SK-N-SH treated with all-trans-retinoic acid at 6 μM for 48 hours (cell line): ENCODE results near the gene DUSP16.

Experiments used
- ATAC-seq: fragments of 200-7000 bp; cut with Tn5 transposase; 3 replicates; pipeline ENCODE4 v1.9.1; 2020; ENCODE audit warnings: mild to moderate bottlenecking, moderate library complexity
- ARNTL ChIP-seq: fragments of 450-650 bp; formaldehyde crosslinking; IDR thresholded peaks from 2 replicates; pipeline ENCODE4 v1.5.0; 2020; ENCODE audit warnings: low read depth, mild to moderate bottlenecking, moderate library complexity, borderline replicate concordance
- BACH2 ChIP-seq: fragments of 250-450 bp; sonication (Bioruptor Pico); IDR thresholded peaks from 2 replicates; pipeline ENCODE4 v1.9.0; 2021; ENCODE audit warnings: mild to moderate bottlenecking, borderline replicate concordance
- CSDC2 ChIP-seq: fragments of 250-450 bp; sonication (Bioruptor Pico); IDR thresholded peaks from 2 replicates; pipeline ENCODE4 v1.5.0; 2020; ENCODE audit warnings: mild to moderate bottlenecking, moderate library complexity
- ESRRG ChIP-seq: fragments of 250-450 bp; sonication (Bioruptor Pico); IDR thresholded peaks from 2 replicates; pipeline ENCODE4 v1.6.1; 2021; ENCODE audit warnings: mild to moderate bottlenecking
- GLIS3 ChIP-seq: fragments of 250-450 bp; sonication (Bioruptor Pico); IDR thresholded peaks from 2 replicates; pipeline ENCODE4 v1.5.0; 2020; ENCODE audit warnings: mild to moderate bottlenecking, moderate library complexity
- OSR1 ChIP-seq: fragments of 250-450 bp; sonication (Bioruptor Pico); IDR thresholded peaks from 2 replicates; pipeline ENCODE4 v1.8.0; 2022; ENCODE audit warnings: moderate library complexity, mild to moderate bottlenecking, inconsistent platforms
- PATZ1 ChIP-seq: fragments of 250-450 bp; sonication (Bioruptor Pico); IDR thresholded peaks from 2 replicates; pipeline ENCODE4 v1.8.0; 2020; ENCODE audit warnings: mild to moderate bottlenecking, moderate library complexity, borderline replicate concordance
- PPARA ChIP-seq: fragments of 250-450 bp; sonication (Bioruptor Pico); IDR thresholded peaks from 2 replicates; pipeline ENCODE4 v1.5.0; 2020; ENCODE audit warnings: mild to moderate bottlenecking, borderline replicate concordance
- RARB ChIP-seq: fragments of 250-450 bp; sonication (Bioruptor Pico); IDR thresholded peaks from 2 replicates; pipeline ENCODE4 v1.8.0; 2021; ENCODE audit warnings: mild to moderate bottlenecking, moderate library complexity
- SNAI2 ChIP-seq: fragments of 250-450 bp; sonication (Bioruptor Pico); IDR thresholded peaks from 2 replicates; pipeline ENCODE4 v1.5.0; 2020; ENCODE audit warnings: mild to moderate bottlenecking, moderate library complexity
- TCF4 ChIP-seq: fragments of 250-450 bp; sonication (Bioruptor Pico); IDR thresholded peaks from 2 replicates; pipeline ENCODE4 v1.8.0; 2021; ENCODE audit warnings: mild to moderate bottlenecking, moderate library complexity, borderline replicate concordance
- ZC3H10 ChIP-seq: fragments of 250-450 bp; sonication (Bioruptor Pico); IDR thresholded peaks from 2 replicates; pipeline ENCODE4 v1.5.1; 2021; ENCODE audit warnings: mild to moderate bottlenecking, moderate library complexity
- ZFP3 ChIP-seq: fragments of 250-450 bp; sonication (Bioruptor Pico); IDR thresholded peaks from 2 replicates; pipeline ENCODE4 v1.5.0; 2020; ENCODE audit warnings: mild to moderate bottlenecking, moderate library complexity
- ZFP30 ChIP-seq: fragments of 450-650 bp; formaldehyde crosslinking; IDR thresholded peaks from 2 replicates; pipeline ENCODE4 v1.5.0; 2022; ENCODE audit warnings: mild to moderate bottlenecking, moderate library complexity
- ZNF565 ChIP-seq: fragments of 450-650 bp; formaldehyde crosslinking; conservative IDR thresholded peaks from 2 replicates; pipeline ENCODE4 v1.5.0; 2020; ENCODE audit warnings: low read depth, mild to moderate bottlenecking, moderate library complexity
- ZNF70 ChIP-seq: fragments of 450-650 bp; formaldehyde crosslinking; IDR thresholded peaks from 2 replicates; pipeline ENCODE4 v1.5.0; 2020; ENCODE audit warnings: mild to moderate bottlenecking, moderate library complexity
- ZNF8 ChIP-seq: fragments of 450-650 bp; formaldehyde crosslinking; IDR thresholded peaks from 2 replicates; pipeline ENCODE4 v1.5.0; 2020; ENCODE audit warnings: mild to moderate bottlenecking, moderate library complexity
- TF ChIP-seq, protein P1 (sequence below): fragments of 250-450 bp; sonication (Bioruptor Pico); IDR thresholded peaks from 2 replicates; pipeline ENCODE4 v1.5.0; 2020; ENCODE audit warnings: mild to moderate bottlenecking, moderate library complexity
- TF ChIP-seq, protein P2 (sequence below): fragments of 250-450 bp; sonication (Bioruptor Pico); IDR thresholded peaks from 2 replicates; pipeline ENCODE4 v1.5.1; 2020; ENCODE audit warnings: low read depth, mild to moderate bottlenecking, moderate library complexity
- TF ChIP-seq, protein P3 (sequence below): fragments of 250-450 bp; sonication (Bioruptor Pico); IDR thresholded peaks from 2 replicates; pipeline ENCODE4 v1.5.1; 2021; ENCODE audit warnings: mild to moderate bottlenecking, moderate library complexity

The DUSP16 gene

DNA sequence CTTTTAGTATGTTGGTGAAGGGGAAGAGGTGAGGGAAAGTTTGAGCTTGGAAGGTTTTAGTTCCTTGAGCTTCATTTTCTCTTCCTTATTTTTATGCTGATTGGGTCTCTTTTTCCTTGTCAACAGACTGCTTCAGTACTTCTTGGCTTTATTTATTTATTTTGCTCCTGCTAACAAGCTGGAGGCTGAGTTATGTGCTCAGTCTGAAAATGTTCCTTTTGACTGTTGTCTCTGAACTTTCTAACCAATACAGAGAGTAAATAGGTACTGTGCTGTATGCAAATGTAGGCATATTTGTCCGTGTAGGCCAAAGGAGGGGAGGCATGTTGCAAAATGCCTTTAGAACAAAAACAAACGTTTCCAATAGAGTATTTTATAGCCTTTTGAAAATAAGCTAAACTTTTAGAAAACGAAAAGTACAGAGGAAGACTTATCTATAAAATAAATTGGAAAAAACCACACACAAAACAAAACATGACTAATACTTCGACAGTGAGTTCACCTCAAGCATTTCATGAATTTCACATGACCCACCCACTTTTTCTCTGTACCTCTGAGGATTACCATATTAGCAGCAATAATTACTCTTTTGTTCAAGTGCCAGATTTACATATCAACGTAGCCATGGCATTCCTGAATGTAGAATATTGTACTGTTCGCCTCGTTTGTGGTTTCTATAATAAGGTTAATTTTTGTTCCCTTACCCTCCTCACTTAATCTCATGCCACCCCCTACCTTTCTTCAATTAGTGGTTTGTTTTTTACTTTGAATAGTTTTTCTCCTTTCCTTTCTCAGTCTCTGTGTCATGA is 44.3 kb upstream of the DUSP16 start:
- ATAC-seq, result no peak
- no peak for TF ChIP-seq ZNF565 (CRISPR knock-in tag)
- TF ChIP-seq, protein P1, sequence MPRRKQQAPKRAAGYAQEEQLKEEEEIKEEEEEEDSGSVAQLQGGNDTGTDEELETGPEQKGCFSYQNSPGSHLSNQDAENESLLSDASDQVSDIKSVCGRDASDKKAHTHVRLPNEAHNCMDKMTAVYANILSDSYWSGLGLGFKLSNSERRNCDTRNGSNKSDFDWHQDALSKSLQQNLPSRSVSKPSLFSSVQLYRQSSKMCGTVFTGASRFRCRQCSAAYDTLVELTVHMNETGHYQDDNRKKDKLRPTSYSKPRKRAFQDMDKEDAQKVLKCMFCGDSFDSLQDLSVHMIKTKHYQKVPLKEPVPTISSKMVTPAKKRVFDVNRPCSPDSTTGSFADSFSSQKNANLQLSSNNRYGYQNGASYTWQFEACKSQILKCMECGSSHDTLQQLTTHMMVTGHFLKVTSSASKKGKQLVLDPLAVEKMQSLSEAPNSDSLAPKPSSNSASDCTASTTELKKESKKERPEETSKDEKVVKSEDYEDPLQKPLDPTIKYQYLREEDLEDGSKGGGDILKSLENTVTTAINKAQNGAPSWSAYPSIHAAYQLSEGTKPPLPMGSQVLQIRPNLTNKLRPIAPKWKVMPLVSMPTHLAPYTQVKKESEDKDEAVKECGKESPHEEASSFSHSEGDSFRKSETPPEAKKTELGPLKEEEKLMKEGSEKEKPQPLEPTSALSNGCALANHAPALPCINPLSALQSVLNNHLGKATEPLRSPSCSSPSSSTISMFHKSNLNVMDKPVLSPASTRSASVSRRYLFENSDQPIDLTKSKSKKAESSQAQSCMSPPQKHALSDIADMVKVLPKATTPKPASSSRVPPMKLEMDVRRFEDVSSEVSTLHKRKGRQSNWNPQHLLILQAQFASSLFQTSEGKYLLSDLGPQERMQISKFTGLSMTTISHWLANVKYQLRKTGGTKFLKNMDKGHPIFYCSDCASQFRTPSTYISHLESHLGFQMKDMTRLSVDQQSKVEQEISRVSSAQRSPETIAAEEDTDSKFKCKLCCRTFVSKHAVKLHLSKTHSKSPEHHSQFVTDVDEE (CRISPR knock-in tag), result no peak
- no peak for TF ChIP-seq RARB (CRISPR knock-in tag)
- TF ChIP-seq, protein P2, sequence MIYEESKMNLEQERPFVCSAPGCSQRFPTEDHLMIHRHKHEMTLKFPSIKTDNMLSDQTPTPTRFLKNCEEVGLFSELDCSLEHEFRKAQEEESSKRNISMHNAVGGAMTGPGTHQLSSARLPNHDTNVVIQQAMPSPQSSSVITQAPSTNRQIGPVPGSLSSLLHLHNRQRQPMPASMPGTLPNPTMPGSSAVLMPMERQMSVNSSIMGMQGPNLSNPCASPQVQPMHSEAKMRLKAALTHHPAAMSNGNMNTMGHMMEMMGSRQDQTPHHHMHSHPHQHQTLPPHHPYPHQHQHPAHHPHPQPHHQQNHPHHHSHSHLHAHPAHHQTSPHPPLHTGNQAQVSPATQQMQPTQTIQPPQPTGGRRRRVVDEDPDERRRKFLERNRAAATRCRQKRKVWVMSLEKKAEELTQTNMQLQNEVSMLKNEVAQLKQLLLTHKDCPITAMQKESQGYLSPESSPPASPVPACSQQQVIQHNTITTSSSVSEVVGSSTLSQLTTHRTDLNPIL (CRISPR knock-in tag), result no peak
- TF ChIP-seq CSDC2 (CRISPR knock-in tag), result no peak
- TF ChIP-seq ZFP3 (CRISPR knock-in tag), result no peak
- no peak for TF ChIP-seq SNAI2
- no peak for TF ChIP-seq BACH2 (CRISPR knock-in tag)
- no peak for TF ChIP-seq ARNTL (CRISPR knock-in tag)
- no peak for TF ChIP-seq ZC3H10 (CRISPR knock-in tag)
- no peak for TF ChIP-seq GLIS3 (CRISPR knock-in tag)
- no peak for TF ChIP-seq ZNF8 (CRISPR knock-in tag)
- TF ChIP-seq OSR1 (CRISPR knock-in tag), result no peak
- no peak; the same call in 1 of the 2 replicates for TF ChIP-seq PATZ1 (CRISPR knock-in tag)
- no peak for TF ChIP-seq ESRRG (CRISPR knock-in tag)
- no peak for TF ChIP-seq PPARA
- TF ChIP-seq ZFP30 (CRISPR knock-in tag), result no peak
- no peak for TF ChIP-seq TCF4
- TF ChIP-seq, protein P3, sequence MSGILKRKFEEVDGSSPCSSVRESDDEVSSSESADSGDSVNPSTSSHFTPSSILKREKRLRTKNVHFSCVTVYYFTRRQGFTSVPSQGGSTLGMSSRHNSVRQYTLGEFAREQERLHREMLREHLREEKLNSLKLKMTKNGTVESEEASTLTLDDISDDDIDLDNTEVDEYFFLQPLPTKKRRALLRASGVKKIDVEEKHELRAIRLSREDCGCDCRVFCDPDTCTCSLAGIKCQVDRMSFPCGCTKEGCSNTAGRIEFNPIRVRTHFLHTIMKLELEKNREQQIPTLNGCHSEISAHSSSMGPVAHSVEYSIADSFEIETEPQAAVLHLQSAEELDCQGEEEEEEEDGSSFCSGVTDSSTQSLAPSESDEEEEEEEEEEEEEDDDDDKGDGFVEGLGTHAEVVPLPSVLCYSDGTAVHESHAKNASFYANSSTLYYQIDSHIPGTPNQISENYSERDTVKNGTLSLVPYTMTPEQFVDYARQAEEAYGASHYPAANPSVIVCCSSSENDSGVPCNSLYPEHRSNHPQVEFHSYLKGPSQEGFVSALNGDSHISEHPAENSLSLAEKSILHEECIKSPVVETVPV, result no peak
- TF ChIP-seq ZNF70 (CRISPR knock-in tag), result no peak
- TF ChIP-seq, all 23 proteins: peak for 0

DNA sequence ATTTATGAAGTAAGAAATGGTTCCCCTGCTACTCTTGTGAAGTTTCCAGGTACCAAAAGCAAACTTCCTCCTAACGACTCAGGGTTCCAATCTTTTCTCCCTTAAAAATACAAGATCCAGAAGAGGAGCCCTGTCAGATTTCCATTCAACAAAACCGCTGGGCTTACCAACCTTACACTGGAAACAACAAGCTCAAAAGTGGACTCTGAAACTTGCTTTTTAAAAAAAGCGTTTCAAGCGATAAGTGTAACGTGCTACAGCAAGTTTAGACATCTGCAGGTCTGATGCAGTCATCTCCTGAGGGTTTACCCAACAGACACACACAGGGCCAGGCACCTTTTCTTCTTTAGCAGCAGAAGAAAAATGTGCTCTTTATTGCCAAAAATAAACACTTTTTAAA is 42.1 kb upstream of the DUSP16 start:
- TF ChIP-seq ESRRG (CRISPR knock-in tag), result no peak
- TF ChIP-seq, protein P1 (CRISPR knock-in tag), result no peak
- no peak for TF ChIP-seq ARNTL (CRISPR knock-in tag)
- TF ChIP-seq ZC3H10 (CRISPR knock-in tag), result no peak
- TF ChIP-seq ZFP3 (CRISPR knock-in tag), result no peak
- no peak for ATAC-seq
